HG03558 (cell line): ENCODE data around the gene ARHGEF19.
"Not testable (repeated sequence)": the region's sequence is repeated elsewhere in the genome, so short reads cannot be mapped to it uniquely, and the experiment has no call there.

Experiments
- ATAC-seq: cut with Tn5 transposase; IDR thresholded peaks from one replicate; pipeline ENCODE4 v1.9.1; 2021; ENCODE audit warnings: moderate number of reproducible peaks; ENCODE audit not compliant: unreplicated experiment; ENCODE audit errors: extremely low read depth

ARHGEF19 gene

GRCh38 chr1:16212251-16212961 lies at the start of gene ARHGEF19:
Gene ARHGEF19 (minus strand): TSS chr1:16212652. CDS start chr1:16209054, 3,598 bp downstream.
- ATAC-seq, result no peak

- no peak for ATAC-seq
Observed at GRCh38 chr1:16262067-16262466, 49.6 kb upstream of the ARHGEF19 start.

DNA sequence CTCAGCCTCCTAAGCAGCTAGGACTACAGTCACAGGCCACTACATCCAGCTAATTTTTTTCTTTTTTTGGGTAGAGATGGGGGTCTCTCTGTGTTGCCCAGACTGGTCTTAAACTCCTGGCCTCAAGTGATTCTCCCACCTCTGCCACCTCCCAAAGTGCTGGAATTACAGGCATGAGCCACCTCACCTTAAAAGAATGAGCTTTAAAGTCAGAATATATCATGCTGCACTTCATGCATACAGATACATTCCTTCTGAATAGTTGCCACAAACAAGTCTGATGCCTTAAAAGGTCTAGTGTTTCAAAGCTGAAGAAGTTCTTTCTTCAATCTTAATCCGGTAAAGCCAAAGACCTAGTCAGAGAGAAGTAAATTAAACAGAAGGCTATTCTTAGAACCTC lies 48.4 kb upstream of the ARHGEF19 start:
- ATAC-seq, result no peak

- ATAC-seq, result no peak
Observed at GRCh38 chr1:16258591-16259135, 46.2 kb upstream of the ARHGEF19 start.

DNA sequence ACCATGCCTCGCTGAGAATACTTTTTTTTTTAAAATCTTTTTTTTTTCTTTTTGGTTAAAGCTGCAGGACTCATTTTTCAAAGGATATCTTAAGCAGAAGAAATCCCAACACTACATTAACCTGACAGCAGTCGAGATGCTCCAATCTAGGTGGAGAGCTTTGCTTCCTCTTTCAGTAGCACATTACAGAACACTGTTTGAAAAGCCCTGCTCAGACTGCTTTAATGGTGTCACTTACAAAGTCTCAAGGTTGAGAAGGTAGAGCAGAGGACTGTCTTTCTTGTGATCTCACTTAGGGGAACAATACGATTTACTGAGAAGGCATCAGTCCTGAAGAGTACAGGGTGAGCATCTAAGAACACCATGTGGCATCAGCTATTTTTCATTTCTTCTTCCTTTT lies 45.5 kb upstream of the ARHGEF19 start:
- ATAC-seq, result no peak

DNA sequence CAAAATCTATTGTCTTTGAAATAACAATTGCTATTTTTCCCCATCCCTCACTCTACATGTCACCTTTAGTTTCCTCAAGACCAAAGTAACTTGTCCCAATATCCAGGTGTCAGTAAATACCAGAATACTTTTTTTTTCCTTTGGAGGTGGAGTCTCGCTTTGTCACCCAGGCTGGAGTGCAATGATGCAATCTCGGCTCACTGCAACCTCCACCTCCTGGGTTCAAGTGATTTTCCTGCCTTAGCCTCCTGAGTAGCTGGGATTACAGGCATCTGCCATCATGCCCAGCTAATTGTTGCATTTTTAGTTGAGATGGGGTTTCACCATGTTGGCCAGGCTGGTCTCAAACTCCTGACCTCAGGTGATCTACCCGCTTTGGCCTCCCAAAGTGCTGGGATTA lies 45.1 kb upstream of the ARHGEF19 start:
- not testable (repeated sequence) for ATAC-seq

- ATAC-seq, result no peak
Observed at GRCh38 chr1:16256478-16256877, 44.0 kb upstream of the ARHGEF19 start.

DNA sequence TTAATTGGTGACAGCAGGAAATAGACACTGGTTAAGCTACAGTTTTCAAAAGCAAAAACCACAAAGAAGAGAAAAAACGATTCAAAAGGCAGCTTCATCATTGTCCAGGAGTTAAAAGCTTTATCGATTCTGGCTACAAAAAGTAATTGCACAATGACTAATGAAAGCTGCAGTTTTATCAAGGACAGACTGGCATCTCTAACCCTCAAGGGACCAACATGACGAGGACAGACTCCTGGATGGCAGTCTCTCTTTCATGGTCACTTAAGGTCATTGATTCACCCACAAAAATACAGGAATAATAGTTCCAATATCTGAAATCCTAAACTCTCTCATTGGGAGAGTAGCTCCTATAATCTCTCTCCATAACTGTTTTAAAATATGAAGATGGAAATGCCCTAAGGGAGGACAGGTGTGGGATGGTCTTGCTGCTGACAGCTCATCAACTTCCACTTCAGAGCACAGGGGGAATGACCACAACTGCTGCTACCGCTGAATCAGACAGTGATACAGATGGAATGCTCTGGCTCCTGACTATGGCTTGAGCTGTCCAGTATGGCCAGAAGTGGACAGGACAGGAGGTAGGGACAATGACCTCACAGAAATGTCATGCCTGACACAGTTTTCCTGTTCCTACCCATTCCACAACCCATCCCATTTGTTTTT lies 41.9 kb upstream of the ARHGEF19 start:
- no peak for ATAC-seq

DNA sequence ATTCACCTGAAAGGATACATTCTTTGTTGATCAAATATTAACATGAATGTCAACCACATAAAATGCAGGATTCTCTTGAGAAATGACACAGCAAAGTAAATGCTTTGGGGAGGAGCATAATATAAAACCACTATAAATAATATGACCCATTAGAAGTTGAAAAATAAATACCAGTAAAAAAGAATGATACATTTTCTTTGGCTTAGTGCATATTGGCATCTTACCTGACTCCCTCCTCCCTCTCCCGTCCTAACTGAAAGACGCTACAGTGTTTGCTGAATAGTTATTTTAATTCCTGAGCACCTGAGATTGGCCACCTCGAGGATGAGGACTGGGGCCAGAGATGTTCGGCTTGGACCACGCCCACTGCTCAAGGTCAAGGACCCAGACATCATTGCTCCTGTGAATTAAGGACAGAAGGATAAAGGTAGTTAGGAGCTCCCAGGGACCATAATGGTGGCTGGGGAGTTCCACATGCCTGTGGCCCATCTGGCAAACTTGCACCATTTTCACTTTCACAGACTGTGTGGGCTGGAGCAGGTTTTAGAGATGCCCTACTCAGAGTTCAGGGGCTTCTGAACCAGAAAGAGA lies 41.0 kb upstream of the ARHGEF19 start:
- ATAC-seq, result no peak

DNA sequence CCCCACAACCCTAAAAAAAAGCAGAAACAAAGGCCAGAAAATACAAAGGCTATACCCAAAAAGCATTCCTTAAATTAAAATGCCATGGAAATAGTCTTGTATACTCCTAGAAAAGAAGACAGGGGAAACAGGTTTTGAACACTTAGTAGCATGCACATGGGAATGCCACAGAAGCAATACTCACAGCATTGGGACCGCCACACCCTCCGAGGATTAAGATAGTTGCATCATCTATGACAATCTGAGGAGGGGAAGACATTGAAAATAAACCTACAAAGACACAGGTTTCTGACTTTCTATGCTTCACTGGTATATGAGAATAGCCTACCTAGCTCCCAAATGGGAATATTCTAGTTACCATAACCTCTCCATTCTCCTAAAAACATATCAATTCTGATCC lies 40.5 kb upstream of the ARHGEF19 start:
- no peak for ATAC-seq

GRCh38 chr1:16251381-16251780 lies 38.9 kb upstream of the ARHGEF19 start:
- no peak for ATAC-seq

DNA sequence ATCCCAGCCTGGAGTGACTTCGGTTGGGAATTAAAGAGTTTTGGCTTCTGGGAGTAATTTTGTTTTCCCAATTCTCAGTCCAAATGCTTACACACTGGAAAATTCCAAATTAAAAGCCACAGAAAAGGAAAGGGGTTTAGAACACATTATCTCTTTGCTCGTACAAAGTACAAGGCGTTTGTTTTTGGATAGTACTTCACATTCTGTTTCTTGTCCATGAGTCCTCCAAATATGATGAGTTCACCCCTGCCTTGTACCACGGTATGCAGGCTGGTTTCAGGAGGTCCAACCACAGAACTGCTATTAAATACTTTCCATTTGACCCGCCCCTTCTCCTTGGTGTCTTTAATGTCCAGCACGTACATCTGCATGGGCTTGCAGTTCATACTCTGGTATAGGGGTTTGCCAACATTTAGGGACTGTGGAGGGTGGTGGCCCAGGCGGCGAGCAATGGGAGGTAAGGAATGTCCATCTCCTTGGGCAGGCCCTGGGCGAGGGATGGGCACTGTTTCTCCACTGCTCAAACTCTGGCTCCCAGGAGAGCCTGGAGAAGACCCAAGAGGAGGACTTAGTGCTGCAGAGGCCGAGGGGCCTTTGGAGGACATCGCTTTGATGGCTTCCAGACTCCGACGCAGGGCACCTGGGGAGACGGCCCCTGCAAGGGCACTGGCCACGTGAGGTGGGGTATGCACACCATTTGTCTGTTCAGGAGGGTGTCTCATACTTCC lies 38.2 kb upstream of the ARHGEF19 start:
- ATAC-seq, result no peak

GRCh38 chr1:16249596-16250241 lies 37.3 kb upstream of the ARHGEF19 start:
- ATAC-seq, result no peak

GRCh38 chr1:16248603-16249516 lies 36.4 kb upstream of the ARHGEF19 start:
- ATAC-seq, result no peak

DNA sequence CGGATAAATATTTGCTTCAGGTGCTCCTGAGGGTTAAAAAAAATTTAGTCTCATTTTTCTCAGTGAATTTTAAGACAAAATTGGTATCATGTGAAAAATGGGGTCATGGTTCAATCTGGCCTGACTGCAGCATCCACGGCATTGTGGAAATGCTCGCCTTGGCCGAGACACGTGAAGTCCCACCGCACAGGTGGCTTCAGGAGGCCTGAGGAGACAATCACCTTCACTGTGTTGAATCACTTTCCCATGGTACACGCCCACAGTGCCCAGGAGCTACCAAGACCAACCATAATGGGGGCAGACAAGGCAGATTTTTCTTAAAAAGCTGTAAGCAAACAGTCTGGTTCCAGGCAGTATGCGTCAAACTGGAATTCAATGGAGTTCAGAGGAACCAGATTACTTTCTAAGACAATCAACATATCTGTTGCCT lies 35.6 kb upstream of the ARHGEF19 start:
- no peak for ATAC-seq

DNA sequence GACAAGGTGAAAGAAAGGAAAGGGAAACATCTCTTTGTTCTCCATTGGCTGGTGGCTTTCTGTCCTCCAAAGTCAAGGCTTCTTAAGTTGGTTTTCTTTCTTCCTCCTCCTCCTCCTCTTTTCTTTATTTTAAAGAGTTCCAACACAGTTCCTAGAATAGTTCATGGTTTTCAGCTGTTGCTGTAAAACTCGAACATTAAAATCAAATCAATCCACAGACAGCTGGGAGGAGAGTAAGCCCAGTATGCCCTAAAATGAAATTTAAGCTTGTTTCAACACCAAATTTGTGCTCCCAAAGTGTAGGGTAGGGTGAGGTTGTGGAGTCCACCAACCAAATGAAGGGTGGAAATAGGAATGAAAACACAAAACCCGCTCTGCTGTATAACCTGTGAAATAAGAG lies 35.0 kb upstream of the ARHGEF19 start:
- no peak for ATAC-seq

DNA sequence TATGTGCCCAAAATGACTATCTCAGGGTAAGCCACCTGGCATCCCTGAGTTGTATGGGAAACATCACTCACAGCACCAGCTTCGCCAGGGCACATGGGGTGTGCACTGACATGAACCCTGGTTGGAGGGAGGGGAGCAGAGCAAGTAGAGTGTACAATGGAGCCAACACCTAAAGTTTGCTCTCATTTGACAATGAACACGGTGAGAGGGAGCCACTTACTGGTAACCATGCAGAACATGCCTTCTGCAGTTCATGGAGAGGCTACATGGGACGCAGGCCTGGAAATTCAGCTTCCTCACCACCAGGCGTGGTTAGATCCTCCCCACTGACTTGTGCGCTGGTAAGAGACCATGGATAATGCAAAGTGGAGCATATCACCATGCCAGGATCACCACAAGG lies 34.5 kb upstream of the ARHGEF19 start:
- no peak for ATAC-seq

GRCh38 chr1:16246239-16246638 lies 33.8 kb upstream of the ARHGEF19 start:
- ATAC-seq, result not testable (repeated sequence)
